GM23338 (cell line): Measurements from ENCODE around the gene CD40. TPM values are rescaled to one million over a fixed set of nuclear protein-coding genes. Genes with fewer than 3 reads are reported as not detected.

Experiments used
- CTCF ChIP-seq, 2 experiments: fragments of 200-600 bp in 1 of 2; sonication (generic) in 1 of 2; conservative IDR thresholded peaks; 2 replicates each; pipeline versions ENCODE4 v1.5.1 to v1.6.1; 2016 to 2017; ENCODE audit warnings: antibody characterized with exemption in 2 of 2, low read depth in 2 of 2, mild to moderate bottlenecking in 2 of 2, moderate library complexity in 1 of 2
- ETS1 ChIP-seq: IDR thresholded peaks from 2 replicates; pipeline ENCODE4 v1.6.1; 2016; ENCODE audit warnings: antibody characterized with exemption
- EZH2phosphoT487 ChIP-seq: fragments of 200-600 bp; sonication (generic); IDR thresholded peaks from one replicate; pipeline ENCODE4 v1.8.1; 2018; ENCODE audit warnings: antibody characterized with exemption; ENCODE audit not compliant: unreplicated experiment
- JUNB ChIP-seq: IDR thresholded peaks from one replicate; pipeline ENCODE4 v1.6.1; 2016; ENCODE audit warnings: antibody characterized with exemption; ENCODE audit not compliant: unreplicated experiment
- NANOG ChIP-seq: IDR thresholded peaks from 2 replicates; pipeline ENCODE4 v1.6.1; 2016; ENCODE audit warnings: antibody characterized with exemption, borderline replicate concordance
- POLR2AphosphoS5 ChIP-seq: IDR thresholded peaks from 2 replicates; pipeline ENCODE4 v1.6.1; 2016; ENCODE audit warnings: antibody characterized with exemption, low read depth
- ZNF462 ChIP-seq: fragments of 250-450 bp; sonication (Bioruptor Pico); IDR thresholded peaks from 2 replicates; pipeline ENCODE4 v1.5.0; 2020; ENCODE audit warnings: mild to moderate bottlenecking, moderate library complexity
- polyA plus RNA-seq: library from polyadenylated mRNA; unstranded; fragments of >200 nt; fragmentation: Nextera tagmentation; extraction: Ambion mirVana; gene quantifications from 2 replicates; pipeline ENCODE4 v1.2.1, GENCODE V29; 2016
- total RNA-seq: library from RNA; depleted of rRNA; stranded (reverse); fragments of >200 nt; shearing (Covaris generic); gene quantifications from 2 replicates; pipeline ENCODE4 v1.2.3, GENCODE V29; 2014

Gene CD40
- total and polyA plus RNA-seq, 2 experiments from 2014 or later, result 15.4 to 18.9 TPM

GRCh38 chr20:46137816-46138215, 19.7 kb downstream of the CD40 start (continued):
- no peak for TF ChIP-seq ZNF462 (CRISPR knock-in tag)
- no peak for TF ChIP-seq ETS1
- TF ChIP-seq POLR2AphosphoS5, result no peak
- TF ChIP-seq NANOG, result no peak
- TF ChIP-seq CTCF (conservative IDR thresholded peaks at IDR 0.05; ENCODE audit: low read depth in 2 of 2), result no peak
- TF ChIP-seq JUNB, result no peak
- TF ChIP-seq EZH2phosphoT487, result no peak
